K562 (cell line): Measurements from ENCODE around the gene TMEM69. TPM values are rescaled to one million over a fixed set of nuclear protein-coding genes. Genes with fewer than 3 reads are reported as not detected.

Source experiments
- ADNP ChIP-seq: fragments of 200-800 bp; sonication (Bioruptor generic); IDR thresholded peaks from 2 replicates; pipeline ENCODE4 v1.6.1; 2016; ENCODE audit warnings: missing genetic modification characterization, missing compliant biosample characterization
- CREB3 ChIP-seq: fragments of 450-650 bp; conservative IDR thresholded peaks from 2 replicates; pipeline ENCODE4 v1.6.1; 2016; ENCODE audit warnings: missing genetic modification characterization, low read depth, mild to moderate bottlenecking, missing compliant biosample characterization, moderate library complexity
- FIP1L1 ChIP-seq: fragments of 200-400 bp; formaldehyde crosslinking; IDR thresholded peaks from 2 replicates; pipeline ENCODE4 v1.6.1; 2018; ENCODE audit warnings: mild to moderate bottlenecking, low read depth, low read length; ENCODE audit not compliant: poor library complexity, severe bottlenecking
- FOXP1 ChIP-seq: sonication (generic); formaldehyde crosslinking; IDR thresholded peaks from 2 replicates; pipeline ENCODE4 v1.8.0; 2022; ENCODE audit warnings: mild to moderate bottlenecking, missing genetic modification reagents
- GABPB1 ChIP-seq: sonication (generic); formaldehyde crosslinking; IDR thresholded peaks from 2 replicates; pipeline ENCODE4 v1.8.0; 2022; ENCODE audit warnings: mild to moderate bottlenecking, missing genetic modification reagents
- GTF2B ChIP-seq: IDR thresholded peaks from 2 replicates; pipeline ENCODE4 v1.6.1; 2011; ENCODE audit not compliant: insufficient read length; ENCODE audit errors: extremely low read depth
- ID3 ChIP-seq, 2 experiments: fragments of 250-450 bp in 1 of 2; fragments of 450-650 bp in 1 of 2; sonication (Bioruptor Pico) in 1 of 2; IDR thresholded peaks; 2 replicates each; pipeline versions ENCODE4 v1.6.1 to v1.8.0; 2016 to 2021; ENCODE audit warnings: mild to moderate bottlenecking in 2 of 2, moderate library complexity in 2 of 2, missing compliant biosample characterization in 1 of 2, missing genetic modification characterization in 1 of 2
- L3MBTL2 ChIP-seq: fragments of 450-650 bp; IDR thresholded peaks from 2 replicates; pipeline ENCODE4 v1.6.1; 2016; ENCODE audit warnings: mild to moderate bottlenecking, moderate library complexity
- NCOA6 ChIP-seq: fragments of 450-650 bp; IDR thresholded peaks from 2 replicates; pipeline ENCODE4 v1.6.1; 2017; ENCODE audit warnings: mild to moderate bottlenecking
- RFX5 ChIP-seq: IDR thresholded peaks from 2 replicates; pipeline ENCODE4 v1.6.1; 2011; ENCODE audit warnings: low read depth, mild to moderate bottlenecking, improper control_type of control experiment, low read length
- SETDB1 ChIP-seq: IDR thresholded peaks from one replicate; pipeline ENCODE4 v1.6.1; 2012; ENCODE audit warnings: low read length, control low read depth, inconsistent platforms
- SMAD4 ChIP-seq: fragments of 250-450 bp; sonication (Bioruptor Pico); conservative IDR thresholded peaks from 2 replicates; pipeline ENCODE4 v1.8.0; 2021; ENCODE audit warnings: inconsistent platforms, mild to moderate bottlenecking, moderate library complexity
- TGIF2 ChIP-seq: sonication (generic); formaldehyde crosslinking; IDR thresholded peaks from 2 replicates; pipeline ENCODE4 v1.8.1; 2022; ENCODE audit warnings: mild to moderate bottlenecking, missing genetic modification reagents, moderate library complexity
- THAP12 ChIP-seq: fragments of 250-450 bp; sonication (Bioruptor Pico); IDR thresholded peaks from 2 replicates; pipeline ENCODE4 v1.9.0; 2021; ENCODE audit warnings: mild to moderate bottlenecking, inconsistent platforms
- THRA ChIP-seq: fragments of 450-650 bp; IDR thresholded peaks from 2 replicates; pipeline ENCODE4 v1.6.1; 2017; ENCODE audit warnings: mild to moderate bottlenecking, moderate library complexity
- ZKSCAN3 ChIP-seq: fragments of 250-450 bp; sonication (Bioruptor Pico); IDR thresholded peaks from 2 replicates; pipeline ENCODE4 v1.4.0; 2020
- ZNF134 ChIP-seq: fragments of 250-450 bp; sonication (Bioruptor Pico); conservative IDR thresholded peaks from 2 replicates; pipeline ENCODE4 v1.4.0; 2020
- ZNF174 ChIP-seq: fragments of 250-450 bp; sonication (Bioruptor Pico); IDR thresholded peaks from 2 replicates; pipeline ENCODE4 v1.4.0; 2020; ENCODE audit warnings: mild to moderate bottlenecking
- polyA plus RNA-seq, 8 experiments: library from polyadenylated mRNA; depleted of rRNA in 4 of 8; stranded (reverse) in 5 of 8; unstranded in 3 of 8; fragments of >200 nt; fragmentation: Nextera tagmentation in 2 of 8; fragmentation: Illumina TruSeq in 1 of 8; extraction: Ambion mirVana in 2 of 8; extraction: Trizol in 1 of 8; gene quantifications; 2 replicates each; pipeline versions ENCODE4 v1.2.1 to v1.2.3, GENCODE V29; 2011 to 2014; ENCODE audit warnings: inconsistent platforms in 1 of 8, missing spikeins in 1 of 8
- total RNA-seq, 7 experiments: library from RNA; depleted of rRNA in 6 of 7; stranded (reverse); fragments of >200 nt in 6 of 7; fragmentation: Illumina TruSeq in 2 of 7; extraction: Trizol in 2 of 7; gene quantifications; 2 replicates each; pipeline versions ENCODE4 v1.2.1 to v1.2.3, GENCODE V29; 2011 to 2021; ENCODE audit warnings: low replicate concordance in 1 of 7

TMEM69 gene
- total and polyA plus RNA-seq, 9 of the 15 experiments (the other 6 are each of a cell fraction or from before 2014, with no cell fraction given): 47.3 to 248 (median 103) TPM

- TF ChIP-seq CREB3 (tag) (no peak), SMAD4 (CRISPR knock-in tag) (no peak; the same call in none of the 2 replicates), THRA (no peak), NCOA6 (no peak), ID3 (CRISPR knock-in tag; IDR thresholded peaks at IDR 0.05) (no peak), ID3 (tag; IDR thresholded peaks at IDR 0.05) (no peak; the same call in 1 of the 2 replicates), TGIF2 (no peak; the same call in 1 of the 2 replicates), ZNF134 (no peak), SETDB1 (no peak), FOXP1 (no peak), ADNP (tag) (no peak), ZNF174 (0 out of 2 replicates have a peak, but pooled peaks have one; percentile 23), FIP1L1 (peak; percentile 28), GTF2B (peak; percentile 54), THAP12 (CRISPR knock-in tag) (peak; percentile 68; the same call in 1 of the 2 replicates), ZKSCAN3 (CRISPR knock-in tag) (no peak), RFX5 (no peak), L3MBTL2 (peak; percentile 88), GABPB1 (peak; percentile 89)
Observed at GRCh38 chr1:45687014-45687753, 797 bp upstream of the TMEM69 start (continued).
